OCI-LY7 (cell line): ENCODE data around the gene PROSER2.

Source experiments
- EZH2phosphoT487 ChIP-seq: fragments of 200-600 bp; sonication (generic); IDR thresholded peaks from 2 replicates; pipeline ENCODE4 v1.6.1; 2018; ENCODE audit warnings: low read depth, borderline replicate concordance, mild to moderate bottlenecking, mixed run types, antibody characterized with exemption, low read length, moderate library complexity, mixed read lengths
- TF ChIP-seq, protein P1 (sequence below): fragments of 200-600 bp; sonication (generic); conservative IDR thresholded peaks from 2 replicates; pipeline ENCODE4 v1.5.1; 2014; ENCODE audit warnings: mild to moderate bottlenecking, antibody characterized with exemption, low read length, moderate library complexity, mixed read lengths

- TF ChIP-seq, protein P1, sequence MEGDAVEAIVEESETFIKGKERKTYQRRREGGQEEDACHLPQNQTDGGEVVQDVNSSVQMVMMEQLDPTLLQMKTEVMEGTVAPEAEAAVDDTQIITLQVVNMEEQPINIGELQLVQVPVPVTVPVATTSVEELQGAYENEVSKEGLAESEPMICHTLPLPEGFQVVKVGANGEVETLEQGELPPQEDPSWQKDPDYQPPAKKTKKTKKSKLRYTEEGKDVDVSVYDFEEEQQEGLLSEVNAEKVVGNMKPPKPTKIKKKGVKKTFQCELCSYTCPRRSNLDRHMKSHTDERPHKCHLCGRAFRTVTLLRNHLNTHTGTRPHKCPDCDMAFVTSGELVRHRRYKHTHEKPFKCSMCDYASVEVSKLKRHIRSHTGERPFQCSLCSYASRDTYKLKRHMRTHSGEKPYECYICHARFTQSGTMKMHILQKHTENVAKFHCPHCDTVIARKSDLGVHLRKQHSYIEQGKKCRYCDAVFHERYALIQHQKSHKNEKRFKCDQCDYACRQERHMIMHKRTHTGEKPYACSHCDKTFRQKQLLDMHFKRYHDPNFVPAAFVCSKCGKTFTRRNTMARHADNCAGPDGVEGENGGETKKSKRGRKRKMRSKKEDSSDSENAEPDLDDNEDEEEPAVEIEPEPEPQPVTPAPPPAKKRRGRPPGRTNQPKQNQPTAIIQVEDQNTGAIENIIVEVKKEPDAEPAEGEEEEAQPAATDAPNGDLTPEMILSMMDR = no peak
- TF ChIP-seq EZH2phosphoT487 = no peak
These were observed 39.6 kb upstream of the PROSER2 start for GRCh38 chr10:11783558-11783865.
